GM12865 (cell line): Measurements from ENCODE around the gene ST3GAL4.
"Not testable (repeated sequence)": the region's sequence is repeated elsewhere in the genome, so short reads cannot be mapped to it uniquely, and the experiment has no call there.

Experiments
- DNase-seq: peaks from one replicate; pipeline ENCODE4 v3.0.0; 2010; ENCODE audit warnings: low read depth
- H3K4me3 ChIP-seq: 2 replicates; pipeline ENCODE4 v1.5.1; 2011; ENCODE audit warnings: mild to moderate bottlenecking, low read depth, low read length, control low read depth
- CTCF ChIP-seq: IDR thresholded peaks from 2 replicates; pipeline ENCODE4 v1.5.1; 2011; ENCODE audit warnings: low read length, control low read depth, low read depth, inconsistent platforms; ENCODE audit not compliant: insufficient read depth; ENCODE audit errors: missing control alignments

ST3GAL4 gene

GRCh38 chr11:126341760-126342161 lies 13.7 kb upstream of the ST3GAL4 start:
- no peak for TF ChIP-seq CTCF
- DNase-seq: no peak

GRCh38 chr11:126343051-126343450 lies 12.4 kb upstream of the ST3GAL4 start:
- no peak for DNase-seq

More at GRCh38 chr11:126341760-126342161, 13.7 kb upstream of the ST3GAL4 start:
- no peak overlapping the region for H3K4me3 ChIP-seq

GRCh38 chr11:126344141-126345080 lies 11.1 kb upstream of the ST3GAL4 start:
- DNase-seq: no peak
- no peak overlapping the region for H3K4me3 ChIP-seq
- no peak for TF ChIP-seq CTCF

More at GRCh38 chr11:126343051-126343450, 12.4 kb upstream of the ST3GAL4 start:
- H3K4me3 ChIP-seq: no peak overlapping the region
- TF ChIP-seq CTCF: no peak

GRCh38 chr11:126345283-126345682 lies 10.2 kb upstream of the ST3GAL4 start:
- no peak for DNase-seq
- H3K4me3 ChIP-seq: no peak overlapping the region
- no peak for TF ChIP-seq CTCF

- DNase-seq: no peak
- TF ChIP-seq CTCF: no peak
Observed at GRCh38 chr11:126345759-126346585, 9.5 kb upstream of the ST3GAL4 start.

GRCh38 chr11:126346586-126346940 lies 8.9 kb upstream of the ST3GAL4 start:
- no peak for DNase-seq
- no peak overlapping the region for H3K4me3 ChIP-seq
- TF ChIP-seq CTCF: no peak

More at GRCh38 chr11:126345759-126346585, 9.5 kb upstream of the ST3GAL4 start:
- no peak overlapping the region for H3K4me3 ChIP-seq

GRCh38 chr11:126346946-126347345 lies 8.5 kb upstream of the ST3GAL4 start:
- not testable (repeated sequence) for H3K4me3 ChIP-seq, DNase-seq
